CD4-positive, alpha-beta T cell (primary cell): ENCODE measurements around the gene GADL1. TPM values are rescaled to one million over a fixed set of nuclear protein-coding genes. Genes with fewer than 3 reads are reported as not detected.
A peak's percentile ranks its signal among the peaks of the same experiment; 100 is the strongest.

Experiments
- ATAC-seq: fragments of 200-7000 bp; cut with Tn5 transposase; one replicate; pipeline ENCODE4 v1.10.0; 2022; ENCODE audit warnings: mild to moderate bottlenecking; ENCODE audit not compliant: poor library complexity
- CTCF ChIA-PET: fragments of 350-600 bp; sonication (Branson Sonifier 250); formaldehyde crosslinking; loops from one replicate; lab custom pipeline; 2021; ENCODE audit warnings: antibody characterized with exemption, inconsistent platforms; lab: Charles Lee
- POLR2A ChIA-PET: fragments of 350-600 bp; sonication (Branson Sonifier 250); formaldehyde crosslinking; loops from one replicate; lab custom pipeline; 2021; ENCODE audit warnings: antibody characterized with exemption, inconsistent platforms; lab: Charles Lee
- DNase-seq, 14 experiments: peaks; one replicate each; pipeline ENCODE4 v3.0.0-alpha.2; 2013 to 2020; ENCODE audit warnings: mixed read lengths in 2 of 14
- H3K27ac ChIP-seq, 2 donors: one replicate each; pipeline versions ENCODE4 v1.5.1 to v1.7.0; 2013; ENCODE audit warnings: low read length in 2 of 2, low read depth in 1 of 2, mild to moderate bottlenecking in 1 of 2
- H3K27me3 ChIP-seq, 2 experiments: 1 replicate in 1 of 2; 2 replicates in 1 of 2; pipeline versions ENCODE4 v1.6.1 to v1.7.0; 2013; ENCODE audit warnings: low read length in 2 of 2, control low read depth in 1 of 2, mild to moderate bottlenecking in 1 of 2, moderate library complexity in 1 of 2; ENCODE audit not compliant: insufficient read depth in 2 of 2, control insufficient read depth in 1 of 2
- H3K36me3 ChIP-seq: one replicate; pipeline ENCODE4 v1.6.1; 2013; ENCODE audit warnings: low read length, control low read depth; ENCODE audit not compliant: insufficient read depth
- H3K4me1 ChIP-seq: one replicate; pipeline ENCODE4 v1.6.1; 2013; ENCODE audit warnings: low read length, control low read depth; ENCODE audit not compliant: insufficient read depth
- H3K4me3 ChIP-seq: one replicate; pipeline ENCODE4 v1.5.1; 2013; ENCODE audit warnings: mild to moderate bottlenecking, low read length, moderate library complexity
- H3K9me3 ChIP-seq, 2 experiments: 1 replicate in 1 of 2; 2 replicates in 1 of 2; pipeline versions ENCODE4 v1.6.1 to v1.7.0; 2013; ENCODE audit warnings: low read length in 2 of 2, mild to moderate bottlenecking in 2 of 2, control low read depth in 1 of 2, moderate library complexity in 1 of 2; ENCODE audit not compliant: control insufficient read depth in 1 of 2, insufficient read depth in 1 of 2
- H3K27ac Mint-ChIP-seq: one replicate; pipeline ENCODE4 v1.8.0; 2020; ENCODE audit warnings: mixed read lengths
- H3K27me3 Mint-ChIP-seq: one replicate; pipeline ENCODE4 v1.8.0; 2021; ENCODE audit warnings: mixed read lengths
- H3K36me3 Mint-ChIP-seq: one replicate; pipeline ENCODE4 v1.8.0; 2021; ENCODE audit warnings: low read depth, mixed read lengths
- H3K4me1 Mint-ChIP-seq: one replicate; pipeline ENCODE4 v1.8.0; 2021; ENCODE audit warnings: low read depth, mixed read lengths
- H3K4me3 Mint-ChIP-seq: one replicate; pipeline ENCODE4 v1.8.0; 2020; ENCODE audit warnings: mild to moderate bottlenecking, mixed read lengths
- H3K9me3 Mint-ChIP-seq: one replicate; pipeline ENCODE4 v1.8.0; 2020; ENCODE audit warnings: mixed read lengths
- intact Hi-C, 2 experiments: fragments of 100-400 bp; cut with DNase I in 1 of 2; cut with micrococcal nuclease in 1 of 2; formaldehyde crosslinking; loops; one replicate each; pipeline versions ENCODE4 v1.15.1 to v1.9.0; 2023 to 2025; cut with DNase I, micrococcal nuclease
- total RNA-seq, 174 experiments: library from RNA in 2 of 174; stranded (reverse) in 2 of 174; gene quantifications; one replicate each; pipeline ENCODE4 v1.2.3 and lab custom pipeline; 2021 to 2026
- TF ChIP-seq, protein P1 (sequence below): fragments of 200-600 bp; IDR thresholded peaks from one replicate; pipeline ENCODE4 v1.8.0; 2022; ENCODE audit warnings: antibody characterized with exemption, mild to moderate bottlenecking

Gene GADL1
- total RNA-seq, 2 experiments from 2014 or later = not detected

DNA sequence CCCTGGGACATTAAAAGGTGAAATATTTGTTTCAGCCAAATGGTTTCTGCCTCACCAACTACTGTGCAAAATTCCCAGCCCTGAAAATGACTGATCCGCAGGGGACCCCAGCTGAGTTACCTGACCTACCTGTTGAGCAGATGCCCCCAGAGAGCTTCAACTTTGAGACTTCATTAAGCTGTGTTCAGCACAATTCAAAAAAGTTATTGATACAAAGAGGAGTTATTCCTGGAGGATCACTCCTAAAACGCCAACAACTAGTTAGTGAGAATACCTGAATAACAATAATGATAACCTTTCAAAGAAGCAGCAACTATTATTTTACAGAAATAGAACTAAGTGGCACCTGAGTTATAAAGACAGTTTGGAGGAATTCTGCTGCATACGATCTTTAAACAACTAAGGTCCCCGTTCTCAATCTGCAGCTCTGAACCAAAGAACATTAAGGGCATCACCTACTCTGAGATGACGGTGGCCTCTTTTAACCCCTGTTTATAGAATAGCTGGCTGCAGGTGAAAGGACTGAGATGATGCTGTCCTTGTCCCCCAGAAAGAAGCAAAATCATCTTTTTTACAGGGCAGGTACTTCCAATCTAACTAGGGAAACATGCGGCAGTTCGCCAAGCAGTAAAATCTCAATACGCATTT, 659 bp downstream of the GADL1 start:
- Mint-ChIP-seq H3K4me1 (peaks cover 22% of the 10 kb centered on the region), H3K27ac (no peak overlapping the region), H3K4me3 (peak overlapping the region; percentile 76), H3K27me3 (peaks cover 68% of the 10 kb centered on the region), H3K9me3 (no peaks in the 10 kb centered on the region), H3K36me3 (no peaks in the 10 kb centered on the region)
- no peak overlapping the region for H3K4me3 ChIP-seq
- H3K9me3 ChIP-seq = no peaks in the 10 kb centered on the region
- H3K27ac ChIP-seq = no peak overlapping the region
- H3K4me1 ChIP-seq = peaks cover 6% of the 10 kb centered on the region
- intact Hi-C loops = no loop called here
- peaks cover 15 to 45% of the 10 kb centered on the region in 2 experiments for H3K27me3 ChIP-seq
- POLR2A ChIA-PET = no interaction called here
- TF ChIP-seq, protein P1, sequence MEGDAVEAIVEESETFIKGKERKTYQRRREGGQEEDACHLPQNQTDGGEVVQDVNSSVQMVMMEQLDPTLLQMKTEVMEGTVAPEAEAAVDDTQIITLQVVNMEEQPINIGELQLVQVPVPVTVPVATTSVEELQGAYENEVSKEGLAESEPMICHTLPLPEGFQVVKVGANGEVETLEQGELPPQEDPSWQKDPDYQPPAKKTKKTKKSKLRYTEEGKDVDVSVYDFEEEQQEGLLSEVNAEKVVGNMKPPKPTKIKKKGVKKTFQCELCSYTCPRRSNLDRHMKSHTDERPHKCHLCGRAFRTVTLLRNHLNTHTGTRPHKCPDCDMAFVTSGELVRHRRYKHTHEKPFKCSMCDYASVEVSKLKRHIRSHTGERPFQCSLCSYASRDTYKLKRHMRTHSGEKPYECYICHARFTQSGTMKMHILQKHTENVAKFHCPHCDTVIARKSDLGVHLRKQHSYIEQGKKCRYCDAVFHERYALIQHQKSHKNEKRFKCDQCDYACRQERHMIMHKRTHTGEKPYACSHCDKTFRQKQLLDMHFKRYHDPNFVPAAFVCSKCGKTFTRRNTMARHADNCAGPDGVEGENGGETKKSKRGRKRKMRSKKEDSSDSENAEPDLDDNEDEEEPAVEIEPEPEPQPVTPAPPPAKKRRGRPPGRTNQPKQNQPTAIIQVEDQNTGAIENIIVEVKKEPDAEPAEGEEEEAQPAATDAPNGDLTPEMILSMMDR = no peak
- CTCF ChIA-PET = no interaction called here
- no peak for DNase-seq
- H3K36me3 ChIP-seq = no peaks in the 10 kb centered on the region
- ATAC-seq = no peak

DNA sequence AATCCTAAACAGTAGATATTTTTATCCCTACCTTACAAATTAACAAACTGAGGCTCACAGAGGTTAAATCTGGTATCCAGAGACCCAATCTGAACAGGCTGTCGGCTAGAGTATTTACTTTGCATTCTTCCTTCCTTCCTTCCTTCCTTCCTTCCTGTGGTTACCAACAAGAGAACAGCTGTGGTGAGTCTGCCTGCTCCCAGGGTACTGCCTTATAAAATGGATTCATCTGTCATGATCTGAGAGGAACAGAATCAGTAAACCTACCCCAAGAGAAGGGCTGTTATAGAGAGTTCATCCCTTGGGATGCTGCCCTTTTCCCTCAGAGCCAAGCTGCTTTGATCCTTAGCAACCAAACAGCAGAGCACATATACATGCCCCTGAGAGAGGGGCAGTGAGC, 3.6 kb downstream of the GADL1 start:
- TF ChIP-seq, protein P1 = no peak
- Mint-ChIP-seq H3K27ac (no peak overlapping the region), H3K9me3 (no peaks in the 10 kb centered on the region), H3K4me1 (peaks cover 22% of the 10 kb centered on the region), H3K4me3 (no peak overlapping the region), H3K27me3 (peaks cover 73% of the 10 kb centered on the region), H3K36me3 (no peaks in the 10 kb centered on the region)
- CTCF ChIA-PET = no interaction called here
- Histone ChIP-seq H3K27me3 (peaks cover 18 to 48% of the 10 kb centered on the region in 2 experiments), H3K36me3 (no peaks in the 10 kb centered on the region), H3K27ac (no peak overlapping the region), H3K4me1 (peaks cover 6% of the 10 kb centered on the region), H3K4me3 (no peak overlapping the region), H3K9me3 (no peaks in the 10 kb centered on the region)
- ATAC-seq (no peak), DNase-seq (no peak)
- POLR2A ChIA-PET = no interaction called here
- intact Hi-C loops = no loop called here

DNA sequence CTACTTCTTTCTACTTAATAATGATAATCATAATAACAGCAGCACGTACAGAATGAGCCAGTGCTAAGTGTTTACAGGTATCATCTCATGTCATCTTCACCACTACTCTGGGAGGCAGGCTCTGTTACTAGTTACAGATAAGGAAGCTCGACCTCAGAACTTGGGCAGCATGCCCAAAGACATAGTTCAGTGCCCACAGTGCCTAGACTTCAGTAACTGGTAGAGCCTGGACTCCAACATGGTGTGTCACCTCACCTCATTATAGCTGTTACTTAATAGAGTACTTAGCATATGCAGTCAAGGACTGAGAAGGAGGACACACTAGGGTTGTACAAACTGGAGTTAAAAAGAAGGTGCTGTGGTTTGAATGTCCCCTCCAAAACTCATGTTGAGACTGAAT, 7.6 kb downstream of the GADL1 start:
- DNase-seq (no peak), ATAC-seq (no peak)
- Histone ChIP-seq H3K27me3 (peaks cover 9 to 26% of the 10 kb centered on the region in 2 experiments), H3K9me3 (no peaks in the 10 kb centered on the region), H3K27ac (no peak overlapping the region), H3K4me1 (peaks cover 6% of the 10 kb centered on the region), H3K4me3 (no peak overlapping the region), H3K36me3 (no peaks in the 10 kb centered on the region)
- no peak overlapping the region for H3K27ac Mint-ChIP-seq
- H3K27me3 Mint-ChIP-seq = peaks cover 60% of the 10 kb centered on the region
- intact Hi-C loops = no loop called here
- POLR2A ChIA-PET = no interaction called here
- no peaks in the 10 kb centered on the region for H3K36me3 Mint-ChIP-seq
- TF ChIP-seq, protein P1 = no peak
- peaks cover 5% of the 10 kb centered on the region for H3K9me3 Mint-ChIP-seq
- H3K4me3 Mint-ChIP-seq = no peak overlapping the region
- H3K4me1 Mint-ChIP-seq = peaks cover 16% of the 10 kb centered on the region
- CTCF ChIA-PET = no interaction called here
